Epithelial cell of proximal tubule (primary cell): ENCODE results near the gene TTC12. TPM values are rescaled to one million over a fixed set of nuclear protein-coding genes. Genes with fewer than 3 reads are reported as not detected.

Experiments
- DNase-seq: peaks from one replicate; pipeline ENCODE4 v3.0.0-alpha.2; 2011; ENCODE audit warnings: low read depth
- H3K4me3 ChIP-seq: 2 replicates; pipeline ENCODE4 v1.5.1; 2011; ENCODE audit warnings: low read depth, mild to moderate bottlenecking, low read length
- CTCF ChIP-seq: conservative IDR thresholded peaks from 2 replicates; pipeline ENCODE4 v1.5.1; 2012; ENCODE audit warnings: low read depth, mild to moderate bottlenecking, low read length
- total RNA-seq: library from RNA; depleted of rRNA; stranded (reverse); fragments of >200 nt; gene quantifications from 2 replicates; pipeline ENCODE4 v1.2.3, GENCODE V29; 2015

The TTC12 gene
- total RNA-seq, 1 donor from 2014 or later: 6.9 TPM

- TF ChIP-seq CTCF: no peak
- no peak for DNase-seq
- H3K4me3 ChIP-seq: no peak overlapping the region
Observed at GRCh38 chr11:113398669-113399430, 84.5 kb downstream of the TTC12 start.

- TF ChIP-seq CTCF: no peak
- DNase-seq: no peak
- H3K4me3 ChIP-seq: no peak overlapping the region
Observed at GRCh38 chr11:113400631-113401230, 86.3 kb downstream of the TTC12 start.

GRCh38 chr11:113401718-113402117 is 87.3 kb downstream of the TTC12 start:
- H3K4me3 ChIP-seq: no peak overlapping the region
- TF ChIP-seq CTCF: no peak
- DNase-seq: peak; percentile 64

GRCh38 chr11:113404859-113405430 is 90.6 kb downstream of the TTC12 start:
- TF ChIP-seq CTCF: no peak
- no peak for DNase-seq
- no peak overlapping the region for H3K4me3 ChIP-seq

GRCh38 chr11:113405724-113406478 is 91.5 kb downstream of the TTC12 start:
- no peak for DNase-seq
- no peak for TF ChIP-seq CTCF
- no peak overlapping the region for H3K4me3 ChIP-seq

GRCh38 chr11:113407163-113407562 is 92.8 kb downstream of the TTC12 start:
- no peak overlapping the region for H3K4me3 ChIP-seq
- no peak for DNase-seq
- TF ChIP-seq CTCF: no peak
